NCI-H69 (cell line): Measurements from ENCODE around the gene PPP1R14C.

Experiments used
- DNase-seq: peaks from one replicate; lab custom pipeline; 2025; lab: John Stamatoyannopoulos, UW

The PPP1R14C gene

DNA sequence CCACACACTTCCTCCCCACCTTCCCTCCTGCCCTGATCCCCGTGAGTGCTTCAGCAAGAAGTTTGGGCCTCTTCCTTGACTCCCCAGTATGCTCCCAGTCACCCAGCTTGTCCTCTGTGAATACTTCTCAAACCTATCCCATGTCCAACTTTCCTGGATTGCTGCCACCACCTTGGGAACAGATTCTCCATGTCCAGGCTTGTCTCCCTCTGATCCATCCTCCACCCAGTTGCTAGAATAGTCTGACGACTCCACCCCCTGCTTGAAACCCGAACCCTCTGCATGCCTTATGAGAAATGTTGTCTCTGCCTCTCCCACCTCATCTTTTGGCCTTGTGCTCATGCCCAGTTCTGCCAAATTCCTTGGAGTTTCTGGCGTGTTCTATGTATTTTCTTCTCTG, 108.0 kb downstream of the PPP1R14C start:
- peak; percentile 37 for DNase-seq

GRCh38 chr6:150251566-150252186, 108.8 kb downstream of the PPP1R14C start:
- no peak for DNase-seq

DNA sequence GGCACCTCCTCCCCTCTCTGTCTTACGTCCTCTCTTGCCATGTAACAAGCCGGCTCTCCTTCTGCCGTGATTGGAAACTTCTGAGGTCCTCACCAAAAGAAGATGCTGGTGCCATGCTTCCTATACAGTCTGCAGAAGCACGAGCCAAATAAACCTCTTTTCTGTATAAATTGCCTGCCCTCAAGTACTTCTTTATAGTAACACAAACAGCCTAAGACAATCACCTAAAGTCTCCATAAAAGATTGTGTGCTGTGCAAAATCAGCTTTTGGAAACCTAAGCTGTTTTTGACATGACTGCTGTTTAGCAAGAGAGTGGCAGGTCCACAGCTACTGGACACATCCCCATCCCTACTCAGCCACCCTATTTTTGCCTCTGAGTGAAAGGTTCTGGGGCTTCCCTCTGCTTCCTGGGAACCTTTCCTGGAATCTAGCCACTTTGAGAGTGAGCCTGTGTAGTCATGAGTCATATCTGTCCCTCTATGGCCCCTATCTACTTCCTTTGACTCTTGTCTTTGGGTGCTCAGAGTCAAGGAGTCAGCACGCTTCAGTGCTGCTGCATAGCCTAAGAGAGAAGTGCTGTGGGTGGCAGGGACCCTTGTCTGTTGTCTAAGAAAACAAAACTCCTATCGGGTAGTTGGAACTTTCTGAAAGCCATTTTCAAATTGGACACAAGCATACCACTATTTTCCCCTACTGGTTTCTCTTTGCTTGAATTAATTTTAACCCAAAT, 110.0 kb downstream of the PPP1R14C start:
- no peak for DNase-seq

DNA sequence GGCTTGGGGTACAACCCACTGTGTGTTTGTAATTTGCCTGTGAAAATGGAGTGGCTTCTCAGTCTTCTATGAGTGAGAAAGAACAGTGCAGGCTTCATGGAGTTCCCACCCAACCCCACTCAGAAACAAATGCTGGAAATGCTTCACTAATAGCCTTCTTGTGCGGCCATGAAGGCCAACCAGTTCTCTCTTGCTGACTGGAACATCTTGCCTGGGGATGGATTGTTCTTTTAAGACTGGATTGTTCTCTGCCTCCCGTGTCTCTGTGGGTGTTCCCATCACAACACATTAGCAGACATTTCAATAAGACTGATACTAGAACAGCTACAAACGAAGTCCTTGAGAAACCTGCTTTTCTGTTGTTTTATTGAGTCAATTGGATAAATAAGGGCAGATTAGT, 110.6 kb downstream of the PPP1R14C start:
- DNase-seq = no peak

DNA sequence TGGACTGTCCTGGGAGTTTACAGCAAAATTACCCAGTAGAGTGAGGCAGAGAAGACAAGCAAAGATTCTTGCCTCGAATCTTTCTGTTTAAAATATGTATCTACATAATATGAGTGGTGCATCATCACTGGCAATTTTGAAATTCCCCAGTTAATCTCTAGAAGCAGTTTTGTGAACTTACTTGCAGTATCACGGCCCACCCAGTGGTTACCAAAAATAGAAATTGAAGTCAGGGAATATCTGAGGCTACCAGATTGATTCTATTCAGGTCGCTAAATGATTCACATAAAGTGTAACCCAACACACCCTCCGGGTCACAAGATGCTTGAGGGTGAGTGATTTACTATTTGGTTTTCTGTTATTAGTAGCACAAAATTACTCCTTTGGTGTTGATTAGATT, 111.9 kb downstream of the PPP1R14C start:
- DNase-seq = no peak

GRCh38 chr6:150255840-150256239, 113.0 kb downstream of the PPP1R14C start:
- DNase-seq = no peak

- no peak for DNase-seq
Measured at GRCh38 chr6:150256618-150257272, 113.9 kb downstream of the PPP1R14C start.

DNA sequence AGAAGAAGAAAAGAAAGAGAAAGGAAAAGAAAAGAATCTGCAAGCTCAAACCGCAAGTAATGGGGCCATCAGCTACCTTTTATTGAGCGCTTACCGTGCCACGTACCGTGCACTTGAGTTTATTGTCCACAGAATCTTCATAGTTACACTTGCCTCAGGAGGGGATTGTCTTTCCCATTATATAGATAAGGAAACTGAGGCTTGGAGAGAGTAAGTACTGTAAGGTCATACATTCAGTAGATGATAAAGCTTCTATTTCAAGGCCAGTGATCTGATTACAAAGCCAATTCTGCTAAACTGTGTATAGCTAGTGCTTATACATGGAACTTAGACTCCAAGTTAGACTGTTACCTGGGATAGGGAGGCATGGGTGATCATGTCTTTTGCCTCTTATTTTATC, 115.5 kb downstream of the PPP1R14C start:
- DNase-seq = no peak

- no peak for DNase-seq
Measured at GRCh38 chr6:150260931-150261330, 118.1 kb downstream of the PPP1R14C start.

DNA sequence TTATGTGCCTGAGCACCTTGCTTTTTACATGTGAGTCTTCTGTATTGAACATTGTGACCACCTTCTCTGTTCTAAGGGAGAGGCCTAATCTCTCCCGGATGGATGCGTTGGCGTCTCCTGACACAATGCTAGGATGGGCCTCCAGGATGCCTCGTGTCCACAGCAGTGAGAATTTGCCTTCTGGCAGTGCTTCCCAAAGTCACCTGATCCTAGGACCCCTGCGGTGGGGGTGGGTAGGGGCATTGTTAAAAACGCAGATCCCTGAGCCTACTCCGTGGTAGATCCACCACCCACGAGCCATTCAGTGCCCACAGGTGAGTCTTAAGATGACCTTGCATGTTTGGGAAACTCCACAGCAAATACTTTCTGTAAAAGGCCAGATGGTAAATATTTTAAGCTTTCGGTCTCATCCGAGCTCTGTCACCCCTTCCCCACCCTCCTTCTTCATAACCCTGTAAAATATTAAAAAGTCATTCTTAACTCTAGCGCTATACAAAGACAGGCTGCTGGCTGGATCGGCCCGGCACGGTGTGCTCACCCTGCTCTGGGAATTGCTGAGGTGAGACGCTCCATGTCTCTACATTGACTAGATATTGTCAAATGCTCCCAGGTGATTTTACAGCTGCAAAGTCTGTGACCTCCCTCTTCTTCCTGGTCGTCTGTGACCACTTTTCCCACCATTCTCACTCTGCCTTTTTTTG, 119.3 kb downstream of the PPP1R14C start:
- peak; percentile 49 for DNase-seq

DNA sequence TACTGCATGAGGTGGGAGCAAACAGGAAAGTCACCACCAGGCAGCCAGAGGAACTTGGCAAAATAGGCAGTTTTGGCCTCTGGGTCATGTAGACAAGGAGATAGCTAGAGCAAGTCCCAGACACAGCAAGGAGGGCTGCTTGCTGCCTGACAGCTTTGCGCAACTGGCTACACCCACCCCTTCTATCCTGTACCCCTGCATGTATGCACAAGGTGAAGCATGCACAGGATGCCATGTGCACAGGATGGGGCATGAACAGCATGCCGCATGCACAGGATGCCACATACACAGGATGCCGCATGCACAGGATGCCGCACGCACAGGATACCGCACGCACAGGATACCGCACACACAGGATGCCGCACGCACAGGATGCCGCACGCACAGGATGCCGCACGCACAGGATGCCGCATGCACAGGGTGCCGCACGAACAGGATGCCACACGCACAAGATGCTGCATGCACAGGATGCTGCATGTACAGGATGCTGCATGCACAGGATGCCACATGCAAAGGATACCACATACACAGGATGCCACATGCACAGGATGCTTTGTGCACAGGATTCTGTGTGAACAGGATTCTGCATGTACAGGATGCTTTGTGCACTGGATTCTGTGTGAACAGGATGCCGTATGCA, 121.0 kb downstream of the PPP1R14C start:
- peak; percentile 22 for DNase-seq

GRCh38 chr6:150266309-150266708, 123.5 kb downstream of the PPP1R14C start:
- no peak for DNase-seq

DNA sequence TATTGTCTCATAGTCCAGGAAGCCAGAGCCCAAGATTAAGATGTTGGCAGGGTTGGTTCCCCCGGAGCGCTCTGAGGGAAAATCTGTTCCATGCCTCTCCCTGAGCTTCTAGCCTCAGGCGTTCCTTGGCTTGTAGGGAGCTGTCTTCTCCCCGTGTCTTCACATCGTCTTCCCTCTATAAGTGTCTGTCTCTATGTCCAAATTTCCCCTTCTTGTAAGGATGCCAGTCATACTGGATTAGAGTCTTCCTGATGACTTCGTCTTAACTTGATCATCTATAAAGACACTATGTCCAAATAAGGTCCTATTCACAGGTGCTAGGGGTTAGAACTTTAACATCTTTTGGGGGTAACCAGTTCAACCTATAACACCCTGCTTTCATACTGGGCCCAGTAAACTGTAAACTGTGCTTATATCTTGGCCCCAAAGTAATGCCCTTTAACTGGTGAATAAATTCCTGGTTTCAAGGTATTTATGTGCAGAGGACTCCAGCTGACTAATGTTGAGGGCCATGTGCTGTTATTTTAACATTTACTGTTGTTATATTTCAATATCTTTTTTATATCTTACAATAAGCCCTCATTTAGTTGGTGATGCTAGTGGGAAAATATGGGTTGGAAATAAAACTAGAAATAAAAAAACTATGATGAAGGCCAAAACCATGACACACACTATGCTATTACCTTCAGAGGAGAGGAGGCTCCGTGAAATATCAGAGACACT, 124.3 kb downstream of the PPP1R14C start:
- DNase-seq = no peak

GRCh38 chr6:150267686-150268561, 125.1 kb downstream of the PPP1R14C start:
- peak; percentile 66 for DNase-seq

DNA sequence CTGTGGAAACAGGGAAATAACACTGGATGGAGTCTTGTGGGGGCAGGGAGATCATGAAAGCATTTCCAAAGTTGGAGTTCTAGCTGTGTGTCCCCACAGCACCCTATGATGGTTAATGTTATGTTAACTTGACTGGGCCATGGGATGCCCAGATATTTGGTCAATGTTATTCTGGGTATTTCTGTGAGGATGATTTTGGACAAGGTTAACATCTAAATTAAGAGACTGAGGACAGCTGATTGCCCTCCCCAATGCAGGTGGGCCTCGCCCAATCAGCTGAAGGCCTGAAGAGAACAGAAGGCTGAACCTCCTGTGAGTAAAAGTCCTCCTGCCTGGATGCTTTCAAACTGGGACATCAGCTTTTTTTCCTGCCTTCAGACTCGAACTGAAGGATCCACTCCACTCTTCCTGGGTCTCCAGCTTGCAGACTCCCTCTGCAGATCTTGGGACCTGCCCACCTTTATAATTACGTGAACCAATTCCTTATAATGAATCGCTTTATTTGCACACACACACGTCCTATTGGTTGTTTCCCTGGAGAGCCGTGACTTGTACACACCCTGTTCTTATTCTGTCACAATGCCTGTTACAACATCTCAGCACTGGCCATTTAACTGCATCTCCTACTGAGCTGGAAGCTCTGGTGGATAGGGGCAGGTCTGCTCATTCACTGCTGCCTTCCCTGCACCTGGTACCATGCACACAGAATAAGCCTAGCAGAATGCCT, 126.4 kb downstream of the PPP1R14C start:
- DNase-seq = peak; percentile 94

DNA sequence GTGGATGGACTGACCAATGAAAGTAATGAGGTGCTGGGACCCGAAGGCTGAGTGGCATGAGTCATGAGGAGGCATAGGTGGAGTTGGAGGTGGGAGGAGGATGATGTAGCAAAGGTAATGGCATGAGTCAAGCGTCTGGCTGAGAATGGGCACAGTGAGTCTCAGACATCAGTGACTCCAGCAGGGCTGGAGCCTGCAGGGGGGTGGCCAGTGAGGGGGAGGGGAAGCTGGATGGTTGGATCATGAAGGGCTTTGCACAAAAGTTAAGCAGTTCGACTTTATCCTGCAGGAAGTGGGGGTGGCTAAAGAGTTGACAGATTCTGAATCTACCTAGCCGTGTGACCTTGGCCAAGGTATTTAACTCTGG, 127.0 kb downstream of the PPP1R14C start:
- no peak for DNase-seq

DNA sequence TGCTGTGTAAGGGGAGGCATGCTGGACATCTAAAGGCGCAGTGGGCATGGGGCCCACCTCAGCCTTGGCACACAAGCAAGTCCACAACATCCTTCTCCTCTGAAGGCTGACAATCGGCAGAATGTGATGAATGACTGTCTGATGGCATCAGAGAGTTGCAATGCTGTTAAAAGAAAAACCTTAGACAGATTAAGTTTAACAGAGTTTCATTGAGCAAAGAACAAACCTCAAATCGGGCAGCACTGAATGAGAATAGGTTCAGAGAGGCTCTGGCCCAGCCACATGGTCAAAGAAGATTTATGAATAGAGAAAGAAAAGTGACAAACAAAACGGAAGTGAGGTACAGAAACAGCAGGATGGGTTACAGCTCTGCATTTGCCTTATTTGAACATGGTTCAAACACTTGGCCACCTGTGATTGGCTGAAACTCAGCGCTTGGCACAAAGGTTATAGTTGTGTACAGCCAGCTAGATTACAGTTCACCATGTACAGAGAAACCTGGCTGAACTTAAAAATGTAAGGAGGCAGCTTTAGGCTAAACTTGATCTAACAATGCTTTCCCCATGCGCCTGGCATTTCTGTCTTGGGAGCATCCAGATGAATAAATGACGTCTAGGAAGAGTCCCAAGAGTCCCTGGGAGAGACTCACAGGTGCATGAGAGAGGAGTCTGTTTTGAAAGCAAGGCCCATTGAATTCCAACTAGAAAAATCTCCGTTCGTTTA, 127.6 kb downstream of the PPP1R14C start:
- DNase-seq = no peak

- DNase-seq = no peak
Measured at GRCh38 chr6:150271172-150271500, 128.3 kb downstream of the PPP1R14C start.

DNA sequence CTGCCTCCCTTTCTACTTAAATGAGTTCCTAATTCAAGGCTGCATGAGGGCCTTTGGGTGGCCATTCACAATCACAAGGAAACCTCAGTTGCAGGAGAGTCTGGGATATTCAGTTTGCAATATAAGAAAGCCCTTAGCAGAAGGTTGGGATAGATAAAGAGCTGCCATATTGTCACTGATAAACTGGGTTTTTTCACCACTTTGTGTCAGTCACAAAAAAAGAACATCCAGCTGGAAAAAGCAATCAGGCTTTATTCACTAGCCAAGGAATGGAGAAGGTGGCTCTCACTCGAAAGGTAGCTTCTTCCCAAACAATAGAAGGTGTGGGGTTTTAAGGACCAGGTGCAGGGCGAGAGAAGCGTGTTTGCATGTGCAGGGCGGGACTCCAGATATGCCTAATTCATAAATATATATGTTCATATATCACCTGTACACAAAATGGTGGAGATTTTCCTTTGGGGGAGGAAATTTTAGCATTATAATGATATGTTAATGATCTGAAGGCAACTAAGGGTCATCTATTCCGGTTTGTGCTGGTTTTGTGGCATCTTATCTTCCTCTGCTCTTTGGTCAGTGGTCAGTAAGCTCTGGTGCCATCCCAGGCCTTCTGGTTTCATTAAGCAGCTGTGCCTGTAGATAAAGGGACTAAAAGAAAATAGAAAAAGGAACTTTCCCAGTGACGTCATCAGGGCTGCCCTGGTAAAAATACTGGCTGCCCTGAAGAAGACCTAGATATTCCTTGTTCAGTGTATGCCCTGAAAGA, 128.8 kb downstream of the PPP1R14C start:
- no peak for DNase-seq
